Middle frontal gyrus (tissue), 1 donor: ENCODE results near the gene KRT85.
"Not testable (repeated sequence)": the region's sequence is repeated elsewhere in the genome, so short reads cannot be mapped to it uniquely, and the experiment has no call there.

ENCODE experiments used
- DNase-seq: peaks from one replicate; pipeline ENCODE4 v3.0.0-alpha.2; 2015; ENCODE audit warnings: low spot score; ENCODE audit errors: extremely low spot score

KRT85 gene

DNA sequence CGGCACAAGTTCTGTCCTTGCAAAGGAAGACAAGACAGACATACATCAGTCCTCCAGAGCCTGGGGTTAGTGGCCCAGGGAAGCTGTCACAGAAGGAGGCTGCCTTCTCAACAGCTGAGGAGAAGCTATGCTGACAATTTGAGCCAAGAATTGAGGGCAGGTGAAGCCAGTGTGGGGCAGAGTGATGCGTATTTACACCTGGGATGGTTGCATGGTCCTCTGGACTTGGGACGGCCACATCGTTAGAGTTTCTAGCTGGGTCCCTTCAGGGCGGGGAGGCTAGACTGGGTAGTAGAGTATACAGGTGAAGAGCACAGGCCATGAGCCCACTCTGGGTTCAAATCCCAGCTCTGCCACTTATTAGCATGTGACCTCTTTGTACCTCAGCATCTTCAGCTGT, 16.5 kb downstream of the KRT85 start:
- no peak for DNase-seq

GRCh38 chr12:52350021-52350620, 17.2 kb downstream of the KRT85 start:
- no peak for DNase-seq

DNA sequence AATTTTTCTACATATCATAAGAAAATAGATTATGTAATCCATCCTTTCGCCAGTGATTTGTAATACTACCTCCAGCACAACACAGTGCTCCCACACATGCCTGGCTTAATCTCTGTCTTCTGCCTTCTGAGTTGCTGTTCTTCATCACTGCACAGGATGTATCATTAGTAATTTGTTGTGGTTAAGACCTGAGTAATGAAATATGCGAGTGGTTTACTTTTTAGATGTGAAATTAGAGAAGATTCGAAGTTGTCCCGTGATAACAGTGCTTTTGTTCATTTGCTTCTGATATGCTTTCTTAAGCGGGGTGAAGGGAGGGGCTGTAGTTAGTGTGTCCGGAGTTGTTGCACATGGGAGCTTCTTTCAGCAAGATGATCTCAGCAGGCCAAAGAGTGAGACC, 18.1 kb downstream of the KRT85 start:
- no peak for DNase-seq

DNA sequence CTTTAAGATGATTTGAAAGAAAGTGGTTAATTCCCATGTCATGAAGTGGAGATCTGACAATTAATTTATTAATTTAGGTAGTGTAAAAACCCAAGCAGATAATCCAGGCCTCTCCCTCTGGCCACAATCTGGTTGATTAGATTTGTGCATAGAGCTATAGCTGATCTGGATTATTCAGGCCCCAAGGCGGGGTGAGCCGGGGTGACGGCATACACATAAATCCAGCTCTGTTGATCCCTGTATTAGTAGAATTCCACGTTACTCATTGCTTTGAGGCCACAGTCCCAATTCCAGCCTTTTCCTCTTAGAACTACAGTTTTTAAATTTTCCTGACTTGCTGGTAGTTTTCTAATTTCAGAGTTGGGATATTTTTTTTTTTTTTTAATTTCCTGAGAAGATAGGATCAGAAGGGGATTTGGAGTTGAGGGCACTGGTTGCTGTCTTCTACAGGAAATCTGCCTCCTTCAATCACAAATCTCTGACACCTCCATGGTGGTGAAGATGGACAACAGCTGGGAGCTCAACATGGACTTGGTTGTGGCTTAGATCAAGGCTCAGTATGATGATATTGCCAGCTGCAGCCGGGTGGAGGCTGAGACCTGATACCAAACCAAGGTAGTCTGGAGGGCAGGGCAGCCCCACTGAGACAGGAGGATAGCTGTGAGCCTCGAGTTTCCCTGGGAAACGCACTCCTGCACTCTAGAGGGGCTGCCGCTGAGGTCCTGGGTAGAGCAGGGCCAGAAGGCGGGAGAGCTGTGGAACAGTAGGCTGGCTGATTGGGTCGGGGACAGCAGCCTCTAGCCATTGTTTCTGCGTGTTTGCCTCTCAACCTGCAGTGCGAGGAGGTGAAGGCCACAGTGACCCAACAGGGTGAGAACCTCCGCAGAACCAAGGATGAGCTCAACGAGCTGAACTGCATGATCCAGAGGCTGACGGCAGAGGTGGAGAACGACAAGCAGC, 19.4 kb downstream of the KRT85 start:
- no peak for DNase-seq

DNA sequence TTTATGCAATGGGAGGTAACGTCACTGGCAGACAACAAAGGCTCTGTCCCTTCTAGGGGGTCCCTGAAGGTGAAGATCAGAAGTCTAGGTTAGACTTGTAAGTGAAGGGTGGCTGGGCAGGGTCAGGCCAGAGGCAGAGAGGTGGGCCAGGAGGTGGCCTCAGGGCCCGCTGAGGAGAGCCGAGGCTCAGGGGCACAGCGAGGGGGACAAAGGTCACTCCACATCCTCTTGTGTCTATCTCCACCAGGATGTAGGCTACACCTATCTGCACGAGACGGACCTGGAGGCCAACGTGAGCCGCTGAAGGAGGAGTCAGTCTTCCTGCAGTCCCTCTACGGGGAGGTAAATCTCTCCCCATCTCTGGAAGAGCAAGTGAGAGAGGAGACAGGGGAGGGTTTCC, 20.3 kb downstream of the KRT85 start:
- no peak for DNase-seq

DNA sequence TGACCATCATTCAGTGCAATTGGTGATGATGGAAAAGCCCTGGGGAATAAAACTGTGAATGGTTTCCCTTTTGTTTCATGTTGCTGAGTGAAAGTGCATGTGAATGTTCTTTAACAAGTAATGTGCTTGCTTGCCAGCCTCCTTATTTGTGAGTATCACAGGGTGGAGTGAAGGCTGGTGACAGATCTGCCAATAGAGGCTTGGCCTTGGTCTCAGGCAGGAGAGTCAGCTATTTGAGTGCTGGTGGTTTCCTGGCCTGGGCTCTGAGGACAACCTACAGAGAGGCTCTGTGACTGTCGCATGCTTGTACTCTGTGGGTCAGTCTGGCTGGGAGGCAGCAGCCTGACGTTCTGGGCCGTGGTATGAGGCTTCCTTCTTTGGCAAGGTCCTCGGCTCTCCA, 20.7 kb downstream of the KRT85 start:
- DNase-seq: no peak

DNA sequence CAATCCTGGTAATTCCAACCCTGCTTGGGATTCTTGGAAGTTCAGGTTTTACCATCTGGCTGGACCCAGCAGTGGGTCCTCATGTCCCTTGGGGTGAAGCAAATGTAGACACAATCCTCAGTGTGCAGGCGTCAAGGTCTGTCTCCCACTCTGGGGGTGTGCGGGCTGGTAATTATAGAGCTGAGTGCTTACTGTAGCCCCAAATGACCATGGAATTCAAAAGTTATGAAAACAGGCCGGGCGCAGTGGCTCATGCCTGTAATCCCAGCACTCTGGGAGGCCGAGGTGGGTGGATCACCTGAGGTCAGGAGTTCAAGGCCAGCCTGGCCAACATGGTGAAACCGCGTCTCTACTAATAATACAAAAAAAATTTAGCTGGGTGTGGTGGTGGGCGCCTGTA, 22.2 kb downstream of the KRT85 start:
- DNase-seq: not testable (repeated sequence)

DNA sequence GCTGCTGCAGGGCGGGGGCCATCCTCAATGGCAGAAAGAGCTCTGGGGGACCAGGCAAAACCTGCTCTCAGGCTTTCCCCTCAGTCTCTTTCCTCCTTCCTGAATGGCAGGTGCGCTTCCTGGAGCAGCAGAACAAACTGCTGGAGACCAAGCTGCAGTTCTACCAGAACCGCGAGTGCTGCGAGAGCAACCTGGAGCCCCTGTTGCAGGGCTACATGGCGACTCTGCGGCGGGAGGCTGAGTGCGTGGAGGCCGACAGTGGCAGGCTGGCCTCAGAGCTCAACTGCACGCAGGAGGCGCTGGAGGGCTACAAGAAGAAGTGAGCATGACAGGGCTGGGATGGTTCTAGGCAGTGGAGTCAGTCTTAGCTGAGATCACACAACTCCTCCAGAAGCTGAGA, 23.2 kb downstream of the KRT85 start:
- DNase-seq: no peak

GRCh38 chr12:52343550-52343949, 23.7 kb downstream of the KRT85 start:
- DNase-seq: no peak

- no peak for DNase-seq
Measured at GRCh38 chr12:52342781-52343490, 24.3 kb downstream of the KRT85 start.

GRCh38 chr12:52341066-52341580, 26.2 kb downstream of the KRT85 start:
- no peak for DNase-seq

DNA sequence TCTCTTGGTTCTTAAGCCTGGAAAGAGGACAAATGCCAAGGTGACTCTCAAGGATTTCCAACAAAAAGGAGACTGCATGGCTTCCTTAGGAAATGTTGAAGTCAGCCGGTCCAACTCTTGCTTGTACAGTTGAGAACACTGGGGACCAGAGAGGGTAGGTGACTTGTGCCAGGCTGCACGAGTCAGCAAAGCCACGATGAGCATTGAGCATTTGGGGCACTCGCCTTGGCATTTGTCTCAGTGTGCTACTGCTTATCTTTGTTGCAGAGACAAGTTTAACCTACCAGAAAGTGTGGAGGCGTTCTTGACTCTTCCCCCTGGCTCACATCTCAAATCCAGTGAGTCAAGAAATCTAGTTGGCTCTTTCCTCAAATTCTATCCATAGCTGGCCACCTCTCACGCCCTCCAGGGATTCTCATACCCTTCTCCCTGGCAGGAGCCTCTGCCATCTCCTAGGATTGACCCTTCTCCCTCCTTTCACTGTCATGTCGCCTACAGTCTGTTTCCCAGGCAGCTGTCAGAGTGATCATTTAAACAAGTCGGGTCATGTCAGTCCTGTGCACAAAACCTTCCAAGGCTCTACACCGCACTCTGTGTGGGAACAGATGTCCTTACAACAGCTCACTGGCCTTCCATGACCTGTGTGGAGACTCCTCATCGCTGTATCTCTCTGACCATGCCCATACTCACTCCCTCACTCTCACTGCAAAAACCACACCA, 28.9 kb downstream of the KRT85 start:
- DNase-seq: no peak

- DNase-seq: no peak
Measured at GRCh38 chr12:52337054-52337453, 30.2 kb downstream of the KRT85 start.

DNA sequence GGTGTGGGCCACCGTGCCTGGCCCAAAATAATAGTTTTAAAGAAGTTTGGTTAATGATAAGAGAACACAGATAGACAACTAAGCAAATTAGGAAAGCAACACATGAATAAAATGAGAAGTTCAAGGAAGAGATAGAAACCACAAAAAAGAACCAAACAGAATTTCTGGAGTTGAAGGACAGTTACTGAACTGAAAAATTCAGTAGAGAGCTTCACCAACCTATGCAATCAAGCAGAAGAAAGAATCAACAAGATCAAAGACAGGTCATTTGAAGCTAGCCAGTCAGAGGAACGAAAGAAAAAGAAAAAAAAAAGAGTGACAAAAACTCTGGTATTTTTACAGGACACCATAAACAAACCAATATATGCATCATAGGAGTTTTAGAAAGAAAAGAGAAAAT, 30.6 kb downstream of the KRT85 start:
- DNase-seq: no peak

DNA sequence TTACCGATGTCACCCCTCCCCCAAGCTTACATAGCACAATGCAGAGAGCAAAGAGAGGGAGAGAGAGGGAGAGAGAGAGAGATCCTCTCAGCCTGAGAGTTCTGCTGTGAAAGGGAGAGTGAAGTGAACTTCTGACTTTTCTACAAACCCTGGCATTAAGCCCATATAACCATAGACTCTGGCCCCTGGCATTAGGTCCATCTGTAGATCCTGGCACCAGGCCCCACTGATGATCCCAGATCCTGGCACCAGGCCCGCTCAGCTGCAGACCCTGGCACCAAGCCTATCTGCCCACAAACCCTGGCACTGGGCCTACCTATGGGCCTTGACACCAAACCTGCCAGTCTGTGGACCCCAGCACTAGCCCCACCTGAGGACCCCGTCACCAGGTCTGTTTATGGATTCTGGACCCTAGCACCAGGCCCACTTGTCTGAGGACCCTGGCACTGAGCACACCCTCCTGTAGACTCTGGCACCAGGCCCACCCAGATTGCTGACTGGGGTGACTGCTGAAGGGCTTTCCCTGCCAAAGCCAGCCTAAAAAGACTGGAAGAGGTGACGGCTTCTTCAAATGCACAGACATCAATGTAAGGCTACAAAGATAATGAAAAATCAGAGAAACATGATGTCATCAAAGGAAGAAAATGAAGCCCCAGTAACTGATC, 31.6 kb downstream of the KRT85 start:
- no peak for DNase-seq

- DNase-seq: no peak
Measured at GRCh38 chr12:52334185-52334584, 33.1 kb downstream of the KRT85 start.

GRCh38 chr12:52333321-52333720, 34.0 kb downstream of the KRT85 start:
- no peak for DNase-seq

- no peak for DNase-seq
Measured at GRCh38 chr12:52332381-52332780, 34.9 kb downstream of the KRT85 start.

- DNase-seq: no peak
Measured at GRCh38 chr12:52331833-52332232, 35.4 kb downstream of the KRT85 start.

DNA sequence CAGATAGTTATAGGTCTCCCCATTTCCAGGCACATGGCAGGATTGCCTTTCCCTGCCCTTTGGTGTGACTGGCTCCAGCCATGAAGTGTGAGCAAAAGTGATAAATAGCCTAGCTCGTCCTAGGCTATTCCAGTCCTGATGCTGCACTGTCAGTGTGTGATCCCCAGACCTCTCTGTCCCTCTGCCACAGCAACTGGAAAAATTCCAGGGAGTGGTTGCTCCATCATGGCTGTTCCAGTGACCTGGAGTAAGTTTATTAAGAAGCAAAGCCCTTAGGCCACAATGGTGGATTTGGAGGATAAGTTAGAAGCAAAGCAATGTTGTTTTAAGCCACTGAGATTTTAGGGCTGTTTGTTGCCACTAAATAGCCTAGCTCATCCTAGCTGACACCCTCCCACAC, 36.2 kb downstream of the KRT85 start:
- DNase-seq: no peak
